Stimulated activated CD8-positive, alpha-beta memory T cell treated with anti-CD3 and anti-CD28 coated beads, Interleukin-2, amount 100 ng/mL, for 48 hours (primary cell): Measurements from ENCODE around the gene FUS.

ENCODE experiments used
- DNase-seq, 2 donors: peaks; one replicate each; pipeline ENCODE4 v3.0.0-alpha.2; 2020; ENCODE audit warnings: low read depth in 2 of 2

The FUS gene

DNA sequence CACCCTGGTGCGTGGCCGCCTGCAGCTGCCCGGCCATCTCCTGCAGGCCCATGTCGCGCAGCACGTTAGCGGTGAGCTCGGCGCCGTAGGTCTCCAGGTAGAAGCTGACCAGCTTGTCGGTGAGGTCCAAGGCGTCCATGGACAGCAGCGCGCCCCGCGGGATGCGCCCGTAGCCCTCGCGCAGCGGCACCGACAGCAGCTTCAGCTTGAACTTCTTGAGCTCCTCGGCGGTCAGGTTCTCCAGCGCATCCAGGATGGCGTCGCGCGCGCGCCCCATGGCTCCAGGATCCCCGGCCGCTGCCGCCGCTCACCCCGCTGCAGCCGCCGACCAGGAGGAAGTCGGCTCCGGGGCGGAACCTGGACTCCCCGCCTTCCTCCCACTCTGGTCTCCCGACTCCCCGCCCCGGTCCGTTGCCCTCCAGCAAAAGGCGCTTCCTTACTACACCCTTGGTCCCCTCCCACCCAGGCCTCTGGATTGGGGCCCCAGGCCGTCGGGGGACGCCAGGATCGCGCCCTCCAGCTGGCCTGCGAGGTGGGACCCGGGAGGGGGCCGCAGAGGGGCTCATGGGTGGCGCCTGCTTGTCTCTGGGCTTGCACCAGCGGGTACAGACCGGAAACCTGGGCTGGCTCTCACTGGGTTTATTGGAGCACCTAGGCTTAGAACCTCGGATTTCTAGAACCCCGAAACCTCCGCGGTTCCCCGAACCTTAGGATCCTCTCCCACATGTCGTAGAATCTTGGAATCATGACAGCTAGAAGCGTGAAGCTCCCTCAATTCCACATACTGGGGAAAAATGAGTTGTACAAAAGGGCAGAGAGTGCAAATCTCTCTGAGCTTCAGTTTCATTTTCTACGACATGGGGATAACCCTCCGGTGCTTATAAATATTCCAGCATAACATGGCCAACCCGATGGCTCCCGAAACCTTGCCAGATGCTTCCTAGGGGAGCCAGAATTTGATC, 22.8 kb downstream of the FUS start, which contains the start of gene PYCARD:
Gene PYCARD (minus strand): TSS at position 347 of the 962 bp plus-strand sequence. CDS start 70 bp downstream, at position 277.
- DNase-seq = no peak

DNA sequence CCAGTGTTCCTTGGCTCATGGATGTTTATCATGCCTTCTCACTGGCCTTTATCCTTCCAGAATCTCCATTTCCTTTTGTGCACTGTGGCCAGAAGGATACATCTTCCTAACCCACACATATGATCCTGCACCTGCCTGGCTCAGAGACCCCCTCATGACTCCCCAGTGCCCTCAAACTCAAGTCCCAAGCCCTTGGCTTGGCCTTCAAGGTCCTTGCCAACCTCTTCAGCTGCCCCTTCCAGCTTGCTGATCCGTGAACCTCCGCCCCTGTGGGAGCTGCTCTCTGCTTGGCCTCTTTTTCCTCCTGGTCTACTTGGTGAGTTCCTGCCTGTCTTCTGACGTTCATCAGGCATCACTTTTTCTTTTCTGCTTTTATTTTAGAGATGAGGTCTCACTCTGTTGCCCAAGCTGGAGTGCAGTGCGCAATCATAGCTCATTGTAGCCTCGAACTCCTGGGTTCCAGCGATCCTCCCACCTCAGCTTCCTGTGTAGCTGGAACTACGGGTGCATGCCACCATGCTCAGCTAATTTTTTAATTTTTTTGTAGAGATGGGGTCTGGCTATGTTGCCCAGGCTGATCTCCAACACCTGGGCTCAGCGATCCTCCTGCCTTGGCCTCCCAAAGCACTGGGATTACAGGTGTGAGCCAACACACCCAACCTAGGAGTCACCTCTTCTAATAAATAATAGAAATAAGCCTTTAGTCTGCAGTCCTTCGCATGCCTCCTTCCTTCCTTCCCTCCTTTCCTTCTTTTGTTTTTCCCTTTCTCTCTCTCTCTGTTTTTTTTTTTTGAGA, 25.1 kb downstream of the FUS start:
- DNase-seq = no peak

DNA sequence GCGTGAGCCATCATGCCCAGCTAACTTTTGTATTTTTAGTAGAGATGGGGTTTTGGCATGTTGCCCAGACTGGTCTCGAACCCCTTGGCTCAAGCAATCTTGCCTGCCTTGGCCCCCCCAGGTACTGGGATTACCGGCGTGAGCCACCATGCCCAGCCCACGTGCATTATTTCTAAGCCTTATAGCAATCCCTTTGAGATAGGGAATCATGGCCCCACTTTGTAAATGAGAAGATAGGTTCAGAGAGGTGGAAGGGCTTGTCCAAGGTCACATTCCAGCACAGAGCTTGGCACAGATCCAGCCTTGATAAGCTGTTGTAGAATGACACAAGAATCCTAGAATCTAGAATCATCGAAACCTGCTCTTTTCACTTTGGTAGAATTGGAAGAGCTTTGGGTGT, 26.8 kb downstream of the FUS start:
- no peak for DNase-seq

DNA sequence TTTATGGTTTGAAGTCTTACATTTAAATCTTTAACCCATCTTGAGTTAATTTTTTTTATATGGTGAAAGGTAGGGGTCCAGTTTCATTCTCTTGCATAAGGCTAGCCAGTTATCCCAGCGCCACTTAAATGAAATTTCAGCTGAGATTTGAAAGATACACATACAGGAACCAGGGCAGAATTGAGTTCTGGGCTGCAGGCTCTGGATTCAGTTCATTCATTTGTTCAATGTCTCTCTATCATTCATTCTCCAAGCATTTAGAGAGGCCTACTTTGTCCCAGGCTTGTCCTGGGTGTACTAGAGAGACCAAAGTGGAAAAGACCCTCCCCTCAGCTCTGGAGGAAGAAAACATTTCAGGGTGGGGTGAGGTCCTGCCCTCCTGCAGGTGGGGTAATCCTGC, 33.4 kb downstream of the FUS start:
- DNase-seq = no peak

DNA sequence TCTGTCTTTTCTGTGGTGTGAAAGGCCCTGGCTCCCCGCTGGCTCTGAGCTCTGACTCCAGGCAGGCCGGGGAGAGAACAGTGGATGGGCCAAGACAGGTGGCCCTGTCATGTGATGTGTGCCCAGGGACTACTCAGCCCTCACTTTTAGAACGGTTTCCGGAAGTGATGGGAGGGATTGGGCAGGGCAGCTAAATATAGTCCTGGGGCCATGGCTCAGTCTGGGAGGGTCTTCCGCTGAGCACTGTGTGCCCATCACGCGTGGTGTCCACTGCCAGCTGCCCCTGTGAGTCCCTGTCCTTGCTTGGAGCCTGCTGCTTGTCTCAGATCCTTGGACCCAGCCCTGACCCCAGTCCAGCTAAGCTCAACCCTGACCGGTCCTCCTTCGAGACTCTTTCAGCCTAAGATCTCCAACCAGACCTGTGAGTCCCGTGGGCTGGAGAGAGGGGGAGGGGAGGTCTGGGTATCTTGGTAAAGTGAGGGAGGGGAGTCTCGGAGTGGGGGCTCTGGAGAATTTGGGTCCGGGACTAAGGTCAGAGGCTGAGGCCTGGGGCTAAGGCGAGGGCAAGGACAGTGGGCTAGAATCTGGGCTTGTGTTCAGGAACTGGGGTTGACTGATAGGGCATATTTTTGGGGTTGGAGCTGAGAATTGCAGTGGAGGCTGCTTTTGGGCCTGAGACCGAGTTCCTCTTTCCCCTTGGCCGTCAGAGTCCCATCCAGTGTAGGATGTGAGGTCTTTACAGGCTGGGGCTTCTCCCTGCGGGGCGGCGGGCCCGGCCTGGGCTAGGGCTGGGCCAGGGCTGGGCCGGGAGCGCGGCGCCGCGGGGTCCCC, 34.2 kb downstream of the FUS start, which contains the start of gene TRIM72:
Gene TRIM72 (plus strand): TSS at position 243 of the 831 bp plus-strand sequence. CDS start 620 bp downstream, outside the sequence.
- DNase-seq = no peak

DNA sequence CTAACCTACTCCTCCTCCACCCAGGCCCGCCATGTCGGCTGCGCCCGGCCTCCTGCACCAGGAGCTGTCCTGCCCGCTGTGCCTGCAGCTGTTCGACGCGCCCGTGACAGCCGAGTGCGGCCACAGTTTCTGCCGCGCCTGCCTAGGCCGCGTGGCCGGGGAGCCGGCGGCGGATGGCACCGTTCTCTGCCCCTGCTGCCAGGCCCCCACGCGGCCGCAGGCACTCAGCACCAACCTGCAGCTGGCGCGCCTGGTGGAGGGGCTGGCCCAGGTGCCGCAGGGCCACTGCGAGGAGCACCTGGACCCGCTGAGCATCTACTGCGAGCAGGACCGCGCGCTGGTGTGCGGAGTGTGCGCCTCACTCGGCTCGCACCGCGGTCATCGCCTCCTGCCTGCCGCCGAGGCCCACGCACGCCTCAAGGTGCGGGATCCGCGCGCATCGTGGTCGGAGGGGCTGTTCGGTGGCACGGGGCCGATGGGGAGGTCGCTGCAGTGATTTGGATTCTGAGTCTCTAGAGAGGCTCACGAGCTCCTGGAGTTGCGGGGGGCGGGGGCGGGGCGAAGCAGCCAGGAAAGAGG, 34.9 kb downstream of the FUS start:
- DNase-seq = no peak

DNA sequence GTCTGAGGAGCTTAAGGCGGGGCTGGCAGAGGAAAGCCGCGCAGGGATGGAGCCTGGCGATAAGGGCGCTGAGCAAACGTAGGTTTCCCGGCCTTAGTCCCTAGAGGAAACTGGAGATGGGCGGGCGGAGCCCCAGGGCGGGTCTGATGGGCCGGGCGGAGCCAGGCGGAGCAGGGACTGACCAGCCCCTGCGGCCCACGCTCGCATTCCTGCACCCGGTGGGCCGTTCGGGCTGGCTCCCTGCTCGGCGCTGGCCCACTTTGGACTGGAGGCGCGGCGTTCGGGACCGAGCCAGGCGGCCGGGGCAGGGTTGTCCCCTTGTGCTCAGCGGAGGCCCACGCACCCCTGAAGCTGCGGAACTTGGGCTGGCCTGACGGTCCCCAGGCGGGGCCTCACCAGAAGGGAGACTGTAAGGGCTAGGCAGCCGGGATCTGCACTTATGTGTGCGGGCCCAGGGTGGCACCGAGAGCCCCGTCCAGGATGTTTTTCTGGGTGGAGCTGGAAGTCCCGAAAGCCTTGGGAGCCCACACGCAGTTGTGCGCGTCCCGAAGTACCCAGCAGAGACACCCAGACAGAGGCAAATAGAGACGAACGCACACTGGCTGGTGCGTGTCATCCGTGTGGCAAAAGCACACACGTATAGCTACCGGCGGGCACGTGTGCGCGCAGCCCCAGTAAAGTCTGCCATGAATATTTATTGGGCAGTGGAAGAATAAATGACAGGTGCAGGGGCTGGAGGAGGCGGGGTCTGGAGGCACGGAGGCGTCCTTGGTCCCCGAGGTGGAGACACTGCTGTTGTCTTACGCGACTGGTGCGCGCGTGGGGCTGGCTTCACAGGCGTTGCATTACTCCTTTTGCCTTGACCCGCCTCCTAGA, 35.6 kb downstream of the FUS start:
- no peak for DNase-seq

DNA sequence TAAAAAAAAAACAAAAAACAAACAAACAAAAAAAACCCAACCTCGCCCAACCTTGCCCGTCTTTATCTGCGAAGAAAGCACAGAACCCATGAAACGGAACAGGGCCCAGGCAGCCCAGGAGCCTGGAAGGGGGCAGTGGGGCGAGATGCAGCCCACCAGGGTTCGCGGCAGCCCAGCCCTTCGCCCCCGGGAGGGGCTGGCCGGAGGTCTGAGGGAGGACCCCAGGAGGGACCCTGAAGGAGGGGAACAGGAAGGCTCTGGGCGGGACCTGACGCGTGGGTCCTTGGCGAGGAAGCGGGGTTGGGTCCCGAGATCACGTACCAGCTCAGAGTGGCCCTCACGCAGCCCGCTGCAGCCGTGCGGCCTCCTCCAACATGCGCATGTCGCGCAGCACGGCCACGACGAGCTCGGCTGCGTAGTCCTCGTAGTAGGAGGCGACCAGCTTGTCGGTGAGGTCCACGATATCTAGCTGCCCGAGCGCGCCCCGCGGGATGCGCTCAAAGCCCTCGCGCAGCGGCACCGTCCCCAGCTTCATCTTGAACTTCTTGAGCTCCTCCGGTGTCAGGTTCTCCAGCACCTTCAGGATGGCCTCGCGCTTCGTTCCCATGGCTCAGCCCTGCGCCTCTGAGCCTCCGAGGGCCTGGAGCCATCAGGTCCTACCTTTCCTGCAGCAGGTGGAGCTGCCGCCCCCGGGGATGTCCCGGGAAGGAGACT, 36.6 kb downstream of the FUS start, which contains the start of gene PYDC1:
Gene PYDC1 (minus strand): TSS at position 714 of the 714 bp plus-strand sequence. CDS start 107 bp downstream, at position 607.
- DNase-seq = no peak

DNA sequence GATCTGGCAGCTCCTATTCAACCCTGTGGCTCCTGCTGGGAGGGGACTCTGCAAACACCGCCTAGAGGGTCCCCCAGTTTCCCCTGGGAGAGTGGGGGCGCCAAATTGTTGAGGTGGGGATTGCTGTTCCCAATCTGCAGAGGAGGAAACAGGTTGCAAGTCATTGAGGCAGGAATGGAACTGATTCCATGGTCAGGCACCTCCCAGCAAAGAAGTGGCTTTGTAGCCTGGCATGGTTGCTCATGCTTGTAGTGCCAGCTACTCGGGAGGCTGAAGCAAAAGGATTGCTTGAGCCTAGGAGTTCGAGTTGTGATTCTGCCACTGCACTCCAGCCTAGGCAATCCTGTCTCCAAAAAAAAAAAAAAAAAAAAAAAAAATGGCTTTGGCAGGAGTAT, 37.2 kb downstream of the FUS start:
- DNase-seq = no peak

DNA sequence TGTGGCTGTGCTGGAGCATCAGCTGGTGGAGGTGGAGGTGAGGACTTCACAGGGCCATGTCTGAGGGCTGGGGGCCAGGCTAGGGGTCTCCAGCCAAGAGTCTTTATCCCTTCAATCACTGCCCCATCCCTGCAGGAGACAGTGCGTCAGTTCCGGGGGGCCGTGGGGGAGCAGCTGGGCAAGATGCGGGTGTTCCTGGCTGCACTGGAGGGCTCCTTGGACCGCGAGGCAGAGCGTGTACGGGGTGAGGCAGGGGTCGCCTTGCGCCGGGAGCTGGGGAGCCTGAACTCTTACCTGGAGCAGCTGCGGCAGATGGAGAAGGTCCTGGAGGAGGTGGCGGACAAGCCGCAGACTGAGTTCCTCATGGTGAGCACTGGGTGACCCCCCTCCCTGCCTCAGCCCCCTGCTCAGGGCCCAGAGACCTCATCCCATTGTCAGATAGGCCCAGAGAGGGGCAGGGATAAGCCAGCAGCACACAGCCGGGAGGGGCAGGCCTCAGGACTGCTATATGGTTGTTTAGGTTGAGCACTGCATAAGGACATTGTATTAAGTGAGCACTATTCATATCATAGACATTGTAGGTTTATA, 39.3 kb downstream of the FUS start:
- DNase-seq = no peak

DNA sequence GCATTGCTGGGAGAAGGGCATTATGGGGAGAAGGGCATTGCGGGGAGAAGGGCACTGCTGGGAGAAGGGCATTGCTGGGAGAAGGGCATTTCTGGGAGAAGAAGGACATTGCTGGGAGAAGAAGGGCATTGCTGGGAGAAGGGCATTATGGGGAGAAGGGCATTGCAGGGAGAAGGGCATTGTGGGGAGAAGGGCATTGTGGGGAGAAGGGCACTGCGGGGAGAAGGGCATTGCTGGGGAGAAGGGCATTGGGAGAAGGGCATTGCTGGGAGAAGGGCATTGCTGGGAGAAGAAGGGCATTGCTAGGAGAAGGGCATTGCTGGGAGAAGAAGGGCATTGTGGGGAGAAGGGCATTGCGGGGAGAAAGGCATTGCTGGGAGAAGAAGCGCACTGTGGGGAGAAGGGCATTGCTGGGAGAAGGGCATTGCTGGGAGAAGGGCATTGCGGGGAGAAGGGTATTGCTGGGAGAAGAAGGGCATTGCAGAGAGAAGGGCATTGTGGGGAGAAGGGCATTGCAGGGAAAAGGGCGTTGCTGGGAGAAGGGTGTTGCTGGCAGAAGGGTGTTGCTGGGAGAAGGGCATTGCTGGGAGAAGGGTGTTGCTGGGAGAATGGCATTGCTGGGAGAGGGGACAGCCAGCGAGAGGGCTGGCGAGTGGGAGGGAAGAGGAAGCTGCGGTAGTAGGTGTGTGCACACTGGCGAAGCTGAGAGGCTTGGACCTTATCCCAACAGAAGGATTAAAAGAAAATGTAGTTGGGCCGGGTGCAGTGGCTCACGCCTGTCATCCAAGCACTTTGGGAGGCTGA, 41.6 kb downstream of the FUS start:
- no peak for DNase-seq

DNA sequence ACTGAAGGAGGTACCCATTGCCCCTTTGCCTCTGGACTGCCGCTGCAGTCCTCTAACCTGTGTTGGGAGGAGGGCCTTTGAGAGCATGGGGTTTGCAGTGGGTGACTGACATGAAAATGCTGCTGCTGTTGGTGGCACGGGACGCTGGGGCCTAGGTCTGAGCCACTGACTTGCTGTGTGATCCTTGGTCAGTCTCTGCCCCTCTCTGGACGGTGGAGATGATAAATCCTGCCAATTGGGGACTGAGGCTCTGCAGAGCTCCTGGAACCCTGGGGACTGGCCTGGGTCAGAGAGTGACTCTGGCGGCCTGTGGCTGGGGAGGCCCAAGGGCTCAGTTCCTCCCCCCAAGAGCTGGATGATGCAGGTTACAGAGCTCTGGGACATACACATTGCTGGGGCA, 43.1 kb downstream of the FUS start:
- no peak for DNase-seq

DNA sequence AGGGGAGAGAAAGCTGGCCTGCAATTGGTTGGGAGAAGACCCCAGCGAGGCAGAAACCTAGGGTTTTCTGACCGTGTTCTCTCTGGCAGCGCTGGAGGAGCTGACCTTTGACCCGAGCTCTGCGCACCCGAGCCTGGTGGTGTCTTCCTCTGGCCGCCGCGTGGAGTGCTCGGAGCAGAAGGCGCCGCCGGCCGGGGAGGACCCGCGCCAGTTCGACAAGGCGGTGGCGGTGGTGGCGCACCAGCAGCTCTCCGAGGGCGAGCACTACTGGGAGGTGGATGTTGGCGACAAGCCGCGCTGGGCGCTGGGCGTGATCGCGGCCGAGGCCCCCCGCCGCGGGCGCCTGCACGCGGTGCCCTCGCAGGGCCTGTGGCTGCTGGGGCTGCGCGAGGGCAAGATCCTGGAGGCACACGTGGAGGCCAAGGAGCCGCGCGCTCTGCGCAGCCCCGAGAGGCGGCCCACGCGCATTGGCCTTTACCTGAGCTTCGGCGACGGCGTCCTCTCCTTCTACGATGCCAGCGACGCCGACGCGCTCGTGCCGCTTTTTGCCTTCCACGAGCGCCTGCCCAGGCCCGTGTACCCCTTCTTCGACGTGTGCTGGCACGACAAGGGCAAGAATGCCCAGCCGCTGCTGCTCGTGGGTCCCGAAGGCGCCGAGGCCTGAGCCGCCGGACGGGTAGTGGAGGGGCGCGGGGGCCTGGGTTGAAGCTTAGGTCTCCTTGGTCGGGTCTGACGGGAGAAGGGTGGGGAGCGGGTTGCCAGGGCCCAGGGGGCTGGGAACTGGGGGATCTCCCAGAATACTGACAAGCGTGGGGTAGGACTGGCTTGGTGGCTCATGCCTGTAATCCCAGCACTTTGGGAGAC, 44.4 kb downstream of the FUS start:
- DNase-seq = no peak

DNA sequence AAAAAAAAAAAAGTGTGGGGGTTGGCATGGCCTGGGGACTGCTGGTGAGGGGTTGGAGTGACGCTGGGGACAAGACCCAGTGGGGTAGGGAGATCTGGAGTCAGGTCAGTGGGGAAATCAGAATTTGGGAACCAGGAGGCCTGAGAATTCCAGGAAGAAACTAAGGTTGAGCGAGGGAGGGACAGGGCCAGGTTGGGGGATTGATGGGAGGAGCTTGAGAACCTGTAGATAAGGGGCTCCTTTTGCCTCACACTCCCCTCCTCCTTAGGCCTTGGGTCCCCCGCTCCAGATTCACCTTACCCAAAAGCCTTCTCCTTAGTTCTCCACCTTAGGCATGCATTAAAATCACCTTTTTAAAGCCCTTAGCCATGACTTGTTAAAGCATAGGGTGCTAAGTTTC, 45.3 kb downstream of the FUS start:
- no peak for DNase-seq

DNA sequence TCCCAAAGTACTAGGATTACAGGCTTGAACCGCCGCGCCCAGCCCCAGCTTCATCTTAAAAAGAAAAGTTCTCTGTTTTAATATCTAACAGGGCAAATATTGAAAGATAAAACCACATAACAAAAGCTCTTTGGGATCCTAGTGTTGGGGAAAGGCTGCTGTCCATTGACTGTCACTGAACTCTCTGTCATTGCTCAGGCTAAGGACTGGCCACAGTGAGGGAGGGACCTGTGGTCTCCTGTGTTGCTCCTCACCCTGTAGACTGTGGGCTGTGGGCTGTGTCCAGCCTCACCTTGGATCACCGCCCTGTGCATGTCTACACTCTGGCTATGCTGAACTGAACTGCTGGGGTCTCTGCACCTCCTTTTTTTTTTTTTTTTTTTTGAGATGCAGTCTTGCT, 48.3 kb downstream of the FUS start:
- no peak for DNase-seq

DNA sequence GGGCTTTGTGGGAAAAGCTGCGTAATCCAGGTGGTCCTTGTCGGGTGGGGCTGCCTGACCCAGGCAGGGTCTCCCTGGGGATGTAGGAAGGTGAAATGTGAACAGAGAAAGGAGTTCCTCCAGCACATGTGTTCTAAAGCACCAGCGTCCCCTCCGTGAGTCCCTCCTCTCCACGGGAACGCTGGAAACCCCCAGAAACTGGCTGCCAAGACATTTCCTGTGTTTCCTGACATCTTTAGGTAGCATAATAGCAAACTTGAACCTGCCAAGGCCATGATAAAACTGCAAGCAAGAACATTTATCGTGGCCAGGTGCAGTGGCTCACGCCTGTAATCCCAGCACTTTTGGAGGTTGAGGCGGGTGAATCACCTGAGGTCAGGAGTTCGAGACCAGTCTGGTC, 49.6 kb downstream of the FUS start:
- DNase-seq = no peak

DNA sequence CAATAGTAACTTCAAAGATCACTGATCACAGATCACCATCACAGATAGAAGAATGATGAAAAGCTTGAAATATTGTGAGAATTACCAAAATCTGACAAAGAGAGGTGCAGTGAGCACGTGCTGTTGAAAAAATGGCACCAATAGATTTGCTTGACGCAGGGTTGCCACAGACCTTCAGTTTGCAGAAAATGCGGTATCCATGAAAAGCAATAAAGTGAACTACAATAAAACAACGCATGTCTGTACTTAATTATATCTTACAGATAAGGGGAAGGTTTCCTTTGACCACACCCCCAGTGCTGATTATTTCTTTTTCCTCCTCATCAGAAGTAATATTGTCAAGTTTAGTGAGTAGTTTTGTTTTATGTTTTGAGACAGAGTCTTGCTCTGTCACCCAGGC, 58.1 kb downstream of the FUS start:
- DNase-seq = no peak
